ENCODE results near the gene VTI1B. TPM values are rescaled to one million over a fixed set of nuclear protein-coding genes. Genes with fewer than 3 reads are reported as not detected.
"Not testable (repeated sequence)": the region's sequence is repeated elsewhere in the genome, so short reads cannot be mapped to it uniquely, and the experiment has no call there.

The VTI1B gene, protein sequence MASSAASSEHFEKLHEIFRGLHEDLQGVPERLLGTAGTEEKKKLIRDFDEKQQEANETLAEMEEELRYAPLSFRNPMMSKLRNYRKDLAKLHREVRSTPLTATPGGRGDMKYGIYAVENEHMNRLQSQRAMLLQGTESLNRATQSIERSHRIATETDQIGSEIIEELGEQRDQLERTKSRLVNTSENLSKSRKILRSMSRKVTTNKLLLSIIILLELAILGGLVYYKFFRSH
- total RNA-seq, result 100 to 1,000 TPM in 3 of 4 donors, 10 to 100 TPM in 1; 96.1 to 133 (median 114) TPM

DNA sequence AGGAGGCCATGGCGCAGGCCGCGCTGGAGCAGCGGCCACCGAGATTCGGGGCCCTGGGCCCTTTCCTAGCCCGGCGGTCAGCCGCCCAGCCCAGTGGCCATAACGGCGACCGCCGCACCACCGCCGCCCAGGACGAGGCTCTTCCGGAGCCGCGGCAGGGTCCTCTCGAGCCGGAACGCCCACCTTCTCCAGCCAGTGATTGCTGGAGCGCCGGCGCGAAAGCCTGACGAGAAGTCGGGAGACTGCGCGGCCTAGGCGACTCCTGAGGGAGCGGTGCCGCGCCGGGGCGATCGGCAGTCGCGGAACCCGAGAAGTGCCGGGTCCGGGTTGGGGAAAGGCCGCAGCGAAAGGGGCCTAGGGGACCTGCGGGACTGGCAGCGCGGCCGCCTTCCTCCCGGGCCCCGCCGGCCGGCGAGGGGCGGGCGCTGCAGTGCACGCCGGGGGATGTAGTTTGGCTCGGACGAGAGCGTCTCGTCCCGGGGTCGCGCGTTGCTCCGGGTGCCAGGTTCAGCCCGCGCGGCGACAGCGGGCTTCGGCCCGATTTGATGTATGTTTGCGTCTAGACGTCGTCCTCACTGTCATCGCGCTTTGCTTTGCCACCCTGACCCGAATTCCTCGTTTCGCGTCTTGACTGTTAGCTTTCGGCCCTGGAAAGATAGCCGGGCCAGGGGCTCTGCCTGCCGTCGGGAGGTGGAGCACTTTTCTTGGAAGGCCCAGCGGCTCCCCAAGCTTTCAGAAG lies at the start of gene VTI1B:
TSS of gene VTI1B (minus strand) at position 153 of the 739 bp plus-strand sequence. CDS start at position 10, 143 bp downstream.
- ATAC-seq (ENCODE audit: low FRiP score) (peak; percentile 96), DNase-seq (ENCODE audit: low spot score) (no peak)
- TF ChIP-seq, protein P1, sequence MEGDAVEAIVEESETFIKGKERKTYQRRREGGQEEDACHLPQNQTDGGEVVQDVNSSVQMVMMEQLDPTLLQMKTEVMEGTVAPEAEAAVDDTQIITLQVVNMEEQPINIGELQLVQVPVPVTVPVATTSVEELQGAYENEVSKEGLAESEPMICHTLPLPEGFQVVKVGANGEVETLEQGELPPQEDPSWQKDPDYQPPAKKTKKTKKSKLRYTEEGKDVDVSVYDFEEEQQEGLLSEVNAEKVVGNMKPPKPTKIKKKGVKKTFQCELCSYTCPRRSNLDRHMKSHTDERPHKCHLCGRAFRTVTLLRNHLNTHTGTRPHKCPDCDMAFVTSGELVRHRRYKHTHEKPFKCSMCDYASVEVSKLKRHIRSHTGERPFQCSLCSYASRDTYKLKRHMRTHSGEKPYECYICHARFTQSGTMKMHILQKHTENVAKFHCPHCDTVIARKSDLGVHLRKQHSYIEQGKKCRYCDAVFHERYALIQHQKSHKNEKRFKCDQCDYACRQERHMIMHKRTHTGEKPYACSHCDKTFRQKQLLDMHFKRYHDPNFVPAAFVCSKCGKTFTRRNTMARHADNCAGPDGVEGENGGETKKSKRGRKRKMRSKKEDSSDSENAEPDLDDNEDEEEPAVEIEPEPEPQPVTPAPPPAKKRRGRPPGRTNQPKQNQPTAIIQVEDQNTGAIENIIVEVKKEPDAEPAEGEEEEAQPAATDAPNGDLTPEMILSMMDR (IDR thresholded peaks at IDR 0.05), result no peak

DNA sequence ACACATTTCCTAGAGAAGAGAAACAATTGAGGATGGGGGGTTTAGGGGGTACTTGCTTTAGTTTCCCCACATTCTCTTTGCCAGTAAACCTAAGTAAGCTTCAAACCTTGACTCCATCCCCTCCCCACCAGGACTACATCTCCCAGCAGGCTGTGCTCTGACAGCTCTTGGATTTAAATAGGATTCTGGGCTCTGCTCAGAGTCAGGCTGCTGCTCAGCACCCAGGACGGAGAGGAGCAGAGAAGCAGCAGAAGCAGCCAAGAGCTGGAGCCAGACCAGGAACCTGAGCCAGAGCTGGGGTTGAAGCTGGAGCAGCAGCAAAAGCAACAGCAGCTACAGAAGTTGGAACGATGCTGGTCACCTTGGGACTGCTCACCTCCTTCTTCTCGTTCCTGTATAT lies 47.9 kb upstream of the VTI1B start:
- ATAC-seq (ENCODE audit: low FRiP score) (peak; percentile 64), DNase-seq (ENCODE audit: low spot score) (no peak)
- TF ChIP-seq, protein P1 (IDR thresholded peaks at IDR 0.05), result no peak

DNA sequence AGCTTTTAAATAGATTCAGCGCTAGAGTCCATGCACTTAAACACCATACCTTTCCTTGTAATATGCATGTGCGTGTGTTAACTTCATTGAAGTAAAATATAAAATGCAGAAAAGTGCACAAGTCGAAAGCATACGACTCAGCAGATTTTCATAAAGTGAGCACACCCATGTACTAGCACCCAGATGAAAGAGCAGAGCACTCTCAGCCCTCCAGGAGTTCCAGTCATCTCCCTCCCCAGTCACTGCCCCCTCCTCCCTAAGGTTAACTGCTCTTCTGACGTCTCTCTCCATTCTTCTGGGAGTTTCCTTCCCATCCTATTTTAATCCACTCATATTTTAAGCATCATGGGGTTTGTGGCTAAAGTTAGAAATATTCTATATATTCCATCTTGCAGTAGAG lies 47.4 kb upstream of the VTI1B start:
- no peak for DNase-seq (ENCODE audit: low spot score)
- TF ChIP-seq, protein P1 (IDR thresholded peaks at IDR 0.05), result no peak
- no peak for ATAC-seq (ENCODE audit: low FRiP score)

DNA sequence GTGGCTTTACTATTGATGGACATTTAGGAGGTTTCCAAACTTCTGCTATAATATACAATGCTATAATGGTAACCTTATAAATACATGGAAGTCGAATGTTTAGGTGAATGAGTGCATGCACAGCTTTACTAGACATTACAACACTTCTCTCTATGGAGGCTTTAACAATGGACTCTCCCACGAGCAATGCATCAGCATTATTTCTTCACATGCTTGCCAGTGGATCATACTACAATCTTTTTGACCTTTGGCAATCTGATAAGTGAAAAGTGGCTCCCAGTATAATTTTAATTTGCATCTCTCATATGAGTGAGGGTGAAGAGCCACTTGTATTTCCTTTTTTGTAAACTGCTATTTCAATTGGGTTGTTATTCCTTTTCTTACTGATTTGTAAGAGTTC lies 45.4 kb upstream of the VTI1B start:
- ATAC-seq (ENCODE audit: low FRiP score) (no peak), DNase-seq (ENCODE audit: low spot score) (no peak)
- TF ChIP-seq, protein P1 (IDR thresholded peaks at IDR 0.05), result no peak

DNA sequence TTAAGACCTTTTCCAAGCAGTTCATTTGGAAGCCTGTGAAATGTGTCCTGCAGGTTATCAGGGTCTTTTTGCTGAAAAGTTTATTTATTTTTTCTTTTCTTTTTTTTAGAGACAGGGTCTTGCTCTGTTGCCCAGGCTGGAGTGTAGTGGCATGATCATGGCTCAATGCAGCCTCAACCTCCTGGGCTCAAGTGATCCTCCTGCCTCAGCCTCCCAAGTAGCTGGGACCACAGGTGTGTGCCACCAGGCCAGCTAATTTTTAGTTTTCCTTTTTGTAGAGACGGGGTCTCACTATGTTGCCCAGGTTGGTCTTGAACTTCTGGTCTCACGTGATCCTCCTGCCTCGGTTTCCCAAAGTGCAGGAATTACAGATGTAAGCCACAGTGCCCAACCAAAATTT lies 45.0 kb upstream of the VTI1B start:
- not testable (repeated sequence) for ATAC-seq (ENCODE audit: low FRiP score); DNase-seq (ENCODE audit: low spot score)

DNA sequence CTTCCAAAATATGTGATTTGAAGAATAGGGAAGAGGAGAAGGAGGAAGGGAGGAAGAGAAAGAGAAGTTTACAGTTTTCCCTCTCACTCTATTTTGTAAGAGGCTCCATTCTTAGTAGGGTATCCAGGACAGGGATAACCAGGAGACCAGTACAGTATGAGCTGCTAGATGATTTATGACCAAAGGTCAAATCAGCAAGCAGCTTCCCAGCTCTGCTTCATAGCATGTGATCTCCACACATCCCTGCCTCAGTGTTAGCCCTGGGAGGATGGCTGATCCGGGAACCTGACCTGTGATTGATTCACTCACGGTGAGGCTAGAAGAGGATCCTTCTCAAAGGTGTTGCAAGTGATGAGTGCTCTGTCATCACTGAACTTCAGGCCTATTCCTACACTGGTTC lies 43.8 kb upstream of the VTI1B start:
- DNase-seq (ENCODE audit: low spot score) (no peak), ATAC-seq (ENCODE audit: low FRiP score) (no peak)
- TF ChIP-seq, protein P1 (IDR thresholded peaks at IDR 0.05), result no peak

DNA sequence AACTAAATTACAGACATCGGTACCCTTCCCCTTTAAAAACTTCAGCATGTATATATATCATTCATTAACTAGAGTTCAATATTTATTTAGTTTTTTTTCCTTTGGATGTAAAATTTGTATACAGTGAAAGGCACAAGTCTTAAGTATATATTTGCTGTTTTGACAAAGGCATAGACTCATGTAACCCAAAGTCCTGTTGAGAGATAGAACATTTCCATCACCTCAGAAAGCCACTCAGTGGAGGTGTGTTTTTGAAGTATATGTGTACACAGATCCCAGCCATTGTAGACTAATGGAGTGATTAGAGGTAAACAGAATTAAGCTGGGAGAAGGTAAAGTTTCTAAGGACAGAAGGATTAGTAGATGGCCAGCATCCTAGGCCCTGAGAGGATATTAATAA lies 42.6 kb upstream of the VTI1B start:
- no peak for ATAC-seq (ENCODE audit: low FRiP score)
- TF ChIP-seq, protein P1 (IDR thresholded peaks at IDR 0.05), result no peak
- no peak for DNase-seq (ENCODE audit: low spot score)

Measured in omental fat pad (tissue), 4 donors.